Skin epidermis (tissue), 12 donors: Measurements from ENCODE around the gene CHAC2.
"Not testable (repeated sequence)": the region's sequence is repeated elsewhere in the genome, so short reads cannot be mapped to it uniquely, and the experiment has no call there.

ENCODE experiments used
- H3K27ac ChIP-seq, 21 experiments: fragments of 200-600 bp; sonication (generic) in 11 of 21; one replicate each; pipeline ENCODE4 v1.5.0; 2020; ENCODE audit warnings: mild to moderate bottlenecking in 3 of 21, inconsistent platforms in 2 of 21, moderate library complexity in 2 of 21
- H3K4me3 ChIP-seq, 7 experiments: fragments of 200-600 bp; sonication (generic) in 2 of 7; one replicate each; pipeline ENCODE4 v1.5.0; 2020; ENCODE audit warnings: inconsistent platforms in 2 of 7, mild to moderate bottlenecking in 2 of 7, moderate library complexity in 1 of 7

The CHAC2 gene

GRCh38 chr2:53821810-53822209, 54.2 kb downstream of the CHAC2 start:
- no peak overlapping the region for H3K4me3 ChIP-seq

GRCh38 chr2:53823639-53824038, 56.0 kb downstream of the CHAC2 start:
- not testable (repeated sequence) for H3K27ac ChIP-seq, H3K4me3 ChIP-seq

More at GRCh38 chr2:53821810-53822209, 54.2 kb downstream of the CHAC2 start:
- H3K27ac ChIP-seq = no peak overlapping the region
